Mucosa of descending colon (tissue), 3 donors: Measurements from ENCODE around the gene FANCI. TPM values are rescaled to one million over a fixed set of nuclear protein-coding genes. Genes with fewer than 3 reads are reported as not detected.

ENCODE experiments used
- ATAC-seq: fragments of 200-7000 bp; cut with Tn5 transposase; one replicate; pipeline ENCODE4 v1.9.1; 2020; ENCODE audit warnings: mild to moderate bottlenecking, moderate library complexity
- DNase-seq, 3 donors: peaks; one replicate each; pipeline ENCODE4 v3.0.0-alpha.2; 2020
- H3K36me3 ChIP-seq: fragments of 200-600 bp; one replicate; pipeline ENCODE4 v1.8.0; 2021; ENCODE audit warnings: low read depth, mild to moderate bottlenecking
- H3K4me1 ChIP-seq: fragments of 200-600 bp; one replicate; pipeline ENCODE4 v1.8.0; 2021; ENCODE audit warnings: low read depth, mild to moderate bottlenecking
- H3K4me3 ChIP-seq: fragments of 200-600 bp; one replicate; pipeline ENCODE4 v1.8.0; 2021; ENCODE audit warnings: mild to moderate bottlenecking
- H3K9me3 ChIP-seq: fragments of 200-600 bp; one replicate; pipeline ENCODE4 v1.8.0; 2021; ENCODE audit warnings: mild to moderate bottlenecking
- CTCF ChIP-seq: fragments of 200-600 bp; IDR thresholded peaks from one replicate; pipeline ENCODE4 v1.8.0; 2022; ENCODE audit warnings: antibody characterized with exemption, mild to moderate bottlenecking
- intact Hi-C, 2 donors: fragments of 100-400 bp; cut with DNase I in 1 of 2; cut with micrococcal nuclease in 1 of 2; formaldehyde crosslinking; loops; one replicate each; pipeline versions ENCODE4 v1.11.0 to v1.11.1; 2022; cut with DNase I, micrococcal nuclease
- microRNA-seq: library from miRNA; unstranded; fragments of <30 nt; microRNA quantifications from one replicate; pipeline ENCODE4, GENCODE V29; 2019
- total RNA-seq, 3 donors: library from RNA; stranded (reverse); fragmentation: NEBNext Ultra II Directional in 2 of 3; extraction: Animal tissue kit (Norgen Biotek cat#: 25700) in 2 of 3; gene quantifications; one replicate each; pipeline versions ENCODE4 v1.2.1 to v1.2.4, GENCODE V29; 2021 to 2023
- donor health status: DM: no; HTN: no; CAD: no; lungs with moderate emphysema.
- donor health status: DM: no; HTN: no; CAD: no.
- donor health status: DM: no; HTN: yes; CAD: no.

Gene FANCI
- total RNA-seq, 3 donors from 2014 or later: 12.9 to 27.1 (median 14.0) TPM

- H3K4me1 ChIP-seq: peaks cover 9% of the 10 kb centered on the region
- H3K9me3 ChIP-seq: no peaks in the 10 kb centered on the region
- TF ChIP-seq CTCF: no peak
- DNase-seq: no peak
- ATAC-seq: no peak
- H3K36me3 ChIP-seq: no peaks in the 10 kb centered on the region
- no peak overlapping the region for H3K4me3 ChIP-seq
- intact Hi-C loops: no loop called here
Observed at GRCh38 chr15:89364741-89365450, 121.1 kb downstream of the FANCI start.

GRCh38 chr15:89365462-89366065 lies 121.8 kb downstream of the FANCI start:
- DNase-seq (no peak), ATAC-seq (no peak)
- Histone ChIP-seq H3K4me3 (no peak overlapping the region), H3K9me3 (no peaks in the 10 kb centered on the region), H3K36me3 (no peaks in the 10 kb centered on the region), H3K4me1 (peaks cover 9% of the 10 kb centered on the region)
- TF ChIP-seq CTCF: no peak
- intact Hi-C loops: no loop called here

Small RNA genes within 50 kb of the gene (microRNA-seq; reads per million reads assigned to microRNA genes)
- gene MIR6766: not detected

Other genes with a start within 250 kb of the FANCI start
- 100 to 1,000 TPM in 1 of 3 donors, 10 to 100 TPM in 2; 82.2 to 156 (median 92.7) TPM for gene ABHD2, start 155.5 kb upstream of the FANCI start, total RNA-seq
- 1 to 10 TPM in 1 of 3 donors, not detected in 2; 2.1 TPM for gene RLBP1, start 22.4 kb upstream of the FANCI start, total RNA-seq
- 10 to 100 TPM; 59.4 to 73.7 (median 66.0) TPM for gene POLG, start 90.8 kb downstream of the FANCI start, total RNA-seq